HG03565 (cell line): ENCODE measurements around the gene RETN.
"Not testable (repeated sequence)": the region's sequence is repeated elsewhere in the genome, so short reads cannot be mapped to it uniquely, and the experiment has no call there.

Experiments used
- ATAC-seq: cut with Tn5 transposase; IDR thresholded peaks from one replicate; pipeline ENCODE4 v1.9.1; 2021; ENCODE audit warnings: mild to moderate bottlenecking, moderate library complexity; ENCODE audit not compliant: unreplicated experiment

The RETN gene

DNA sequence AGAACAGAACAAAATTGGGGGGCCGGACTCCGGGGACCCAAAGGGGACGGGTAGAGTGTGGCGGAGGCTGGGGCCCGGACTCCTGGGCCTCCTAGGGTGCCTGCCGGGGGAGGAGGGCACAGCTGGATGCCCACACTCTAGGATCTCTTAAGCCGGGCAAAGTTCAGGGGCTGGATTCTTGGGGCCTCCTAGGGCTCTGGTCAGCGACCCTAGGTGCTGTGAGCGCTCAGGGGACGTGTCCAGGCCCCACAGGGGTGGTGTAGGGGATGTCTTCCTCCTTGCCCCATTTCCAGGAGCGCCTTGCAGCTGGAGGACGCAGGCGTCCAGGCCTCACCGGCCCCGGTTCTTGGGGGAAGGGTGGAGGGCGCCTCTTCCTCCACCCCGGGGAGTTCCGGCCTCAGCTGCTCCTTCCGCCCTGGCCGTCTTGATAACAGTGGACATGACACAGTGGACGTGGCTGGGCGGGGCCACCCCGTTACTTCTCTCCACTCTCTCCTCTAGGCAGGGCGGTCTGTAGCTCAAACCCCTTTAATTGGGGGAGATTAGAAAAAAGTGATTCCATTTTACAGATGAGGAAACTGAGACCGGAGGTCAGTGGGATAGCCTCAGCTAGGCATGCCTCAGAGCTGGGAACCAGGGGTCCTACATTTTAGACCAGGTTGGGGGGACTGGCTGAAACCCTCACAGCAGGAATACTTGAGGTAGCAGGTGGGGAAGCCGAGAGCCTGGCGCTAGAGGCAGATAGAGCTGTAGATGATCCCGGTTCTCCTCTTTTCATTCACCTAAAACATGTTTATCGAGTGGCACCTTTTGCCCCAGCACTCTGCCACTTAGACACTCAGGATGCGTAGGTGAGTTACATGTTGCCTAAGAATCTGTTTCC is 31.2 kb upstream of the RETN start:
- no peak for ATAC-seq

DNA sequence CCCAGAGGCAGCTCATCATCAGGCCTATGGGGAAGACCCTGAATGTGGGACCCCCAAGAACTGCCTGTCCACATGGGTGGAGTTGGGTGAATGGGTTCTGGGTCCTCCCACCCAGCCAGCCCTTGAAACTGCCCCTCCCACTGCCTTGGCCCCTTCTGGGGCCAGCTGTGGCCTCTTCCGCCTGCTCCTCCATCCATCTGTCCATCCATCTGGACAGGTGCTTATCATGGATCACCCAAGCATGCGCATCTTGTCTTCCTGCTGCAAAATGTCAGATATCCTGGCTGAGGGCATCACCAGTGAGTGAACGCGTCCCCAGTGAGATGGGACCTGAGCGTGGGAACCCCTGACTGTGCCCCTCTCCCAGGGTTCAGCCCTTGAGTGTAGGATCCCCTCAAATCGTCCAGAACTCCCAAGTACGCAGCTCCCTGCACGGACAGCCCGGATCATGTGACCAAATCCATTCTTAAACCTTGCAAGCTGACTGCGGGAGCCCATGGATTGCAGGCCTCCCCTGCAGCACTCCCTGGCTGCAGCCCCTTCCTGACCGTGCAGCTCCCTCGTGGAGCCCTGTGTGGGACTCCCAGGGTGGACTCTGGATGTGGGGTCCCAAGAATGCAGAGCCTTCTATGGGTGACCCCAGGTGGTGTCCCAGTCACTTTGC is 29.9 kb upstream of the RETN start:
- no peak for ATAC-seq

DNA sequence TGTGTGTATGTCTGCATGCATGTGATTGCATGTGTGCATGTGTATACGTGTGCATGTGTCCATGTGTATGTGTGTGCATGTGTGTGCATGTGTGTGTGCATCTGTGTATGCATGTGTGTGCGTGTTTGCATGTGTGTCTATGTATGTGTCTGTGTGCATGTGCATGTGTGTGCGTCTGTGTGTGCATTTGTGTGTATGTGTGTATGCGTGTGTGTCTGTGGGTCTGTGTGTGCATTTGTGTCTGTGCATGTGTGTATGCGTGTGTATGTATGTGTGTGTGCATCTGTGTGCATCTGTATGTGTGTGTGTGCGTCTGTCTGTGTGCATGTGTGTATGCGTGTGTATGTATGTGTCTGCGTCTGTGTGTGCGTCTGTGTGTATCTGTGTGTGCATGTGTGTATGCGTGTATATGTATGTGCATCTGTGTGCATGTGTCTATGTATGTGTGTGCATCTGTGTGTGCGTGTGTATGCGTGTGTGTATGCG is 28.9 kb upstream of the RETN start:
- ATAC-seq = no peak

DNA sequence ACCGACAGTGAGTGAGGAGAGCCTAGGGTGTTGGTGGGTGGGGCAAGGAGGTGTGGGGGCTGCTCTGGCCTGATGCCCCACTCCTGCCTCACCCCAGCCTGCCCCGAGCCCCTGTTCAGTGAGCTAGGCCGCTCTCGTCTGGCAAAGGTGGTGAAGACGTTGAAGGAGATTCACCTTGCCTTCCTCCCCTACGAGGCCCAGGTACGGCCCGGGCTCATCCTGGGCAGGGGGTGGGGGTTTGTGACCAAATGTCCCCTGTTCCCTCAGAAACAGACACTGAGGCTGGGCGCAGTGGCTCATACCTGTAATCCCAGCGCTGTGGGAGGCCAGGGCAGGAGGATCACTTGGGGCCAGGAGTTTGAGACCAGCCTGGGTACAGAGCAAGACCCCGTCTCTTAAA is 28.0 kb upstream of the RETN start:
- ATAC-seq = no peak

DNA sequence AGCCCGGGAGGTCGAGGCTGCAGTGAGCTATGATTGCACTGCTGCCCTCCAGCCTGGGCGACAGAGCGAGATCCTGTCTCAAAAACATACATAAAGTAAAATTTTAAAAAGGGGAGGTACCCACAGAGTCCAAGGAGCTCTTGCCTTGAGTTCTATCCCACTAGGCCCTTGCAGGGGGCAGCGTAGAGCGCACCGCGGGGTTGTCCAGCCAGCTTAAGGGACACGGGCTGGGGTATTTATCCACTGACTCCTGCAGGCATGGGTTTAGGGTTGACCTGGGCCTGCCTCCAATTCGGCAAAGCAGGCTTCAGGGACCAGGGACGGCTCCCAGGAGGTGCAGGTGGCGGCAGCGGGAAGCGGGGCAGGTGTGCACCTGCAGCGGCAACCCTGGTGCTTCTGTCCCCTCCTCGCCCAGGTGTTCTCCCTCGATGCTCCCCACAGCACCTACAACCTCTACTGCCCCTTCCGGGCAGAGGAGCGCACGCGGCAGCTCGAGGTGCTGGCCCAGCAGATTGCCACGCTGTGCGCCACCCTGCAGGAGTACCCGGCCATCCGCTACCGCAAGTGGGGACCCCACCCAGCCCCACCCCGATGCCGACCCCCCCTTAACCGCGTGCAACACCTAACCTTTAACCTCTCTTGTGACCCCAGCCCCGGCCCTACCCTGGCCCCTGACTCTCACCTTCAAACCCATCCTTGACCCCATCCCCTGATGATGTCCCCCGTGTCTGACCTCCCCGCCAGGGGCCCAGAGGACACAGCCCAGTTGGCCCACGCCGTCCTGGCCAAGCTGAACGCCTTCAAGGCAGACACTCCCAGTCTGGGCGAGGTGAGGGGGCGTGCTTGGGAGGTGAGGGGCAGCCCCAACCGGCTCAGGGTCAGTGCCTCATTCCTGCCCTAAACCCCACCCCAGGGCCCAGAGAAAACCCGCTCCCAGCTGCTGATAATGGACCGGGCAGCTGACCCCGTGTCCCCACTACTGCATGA is 27.3 kb upstream of the RETN start:
- no peak for ATAC-seq

DNA sequence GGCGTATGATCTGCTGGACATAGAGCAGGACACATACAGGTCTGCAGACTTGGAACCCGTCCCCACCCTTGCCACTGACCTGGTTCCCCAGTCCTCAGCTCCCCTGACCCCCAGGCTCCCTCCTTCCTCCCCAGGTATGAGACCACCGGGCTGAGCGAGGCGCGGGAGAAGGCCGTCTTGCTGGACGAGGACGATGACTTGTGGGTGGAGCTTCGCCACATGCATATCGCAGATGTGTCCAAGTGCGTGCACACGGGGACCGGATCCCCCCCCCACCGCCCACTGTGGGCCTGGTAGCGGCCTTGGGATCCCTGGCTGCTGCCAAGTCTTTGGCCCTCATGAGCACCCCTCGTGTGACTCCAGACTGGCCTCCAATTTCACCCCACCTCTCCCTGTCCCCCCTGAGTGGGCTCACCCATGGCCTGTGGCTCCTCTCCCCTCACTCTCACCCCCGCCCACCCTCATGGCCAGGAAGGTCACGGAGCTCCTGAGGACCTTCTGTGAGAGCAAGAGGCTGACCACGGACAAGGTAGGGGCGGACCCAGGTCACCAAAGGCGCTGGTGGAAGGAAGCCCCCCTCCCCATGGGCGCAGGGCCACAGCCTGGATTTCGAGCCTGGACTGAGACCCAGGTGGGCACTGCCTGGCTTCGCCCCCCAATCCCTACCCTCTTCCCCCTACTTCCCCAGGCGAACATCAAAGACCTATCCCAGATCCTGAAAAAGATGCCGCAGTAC is 26.4 kb upstream of the RETN start:
- no peak for ATAC-seq

DNA sequence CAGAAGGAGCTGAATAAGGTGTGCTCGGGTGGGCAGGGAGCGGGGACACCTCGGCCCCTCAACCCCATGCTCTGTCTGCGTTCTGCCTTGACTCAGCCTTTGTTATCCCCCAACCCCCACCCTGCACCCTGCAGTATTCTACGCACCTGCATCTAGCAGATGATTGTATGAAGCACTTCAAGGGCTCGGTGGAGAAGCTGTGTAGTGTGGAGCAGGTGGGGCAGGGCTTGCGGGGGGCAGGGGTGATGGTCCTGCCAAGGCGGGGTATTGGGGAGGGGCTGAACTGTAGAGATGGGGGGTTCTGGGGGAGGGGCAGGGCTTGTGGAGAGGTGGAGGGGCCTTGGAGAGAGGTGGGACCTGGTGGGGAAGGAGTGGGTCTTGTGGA is 25.8 kb upstream of the RETN start:
- ATAC-seq = no peak

DNA sequence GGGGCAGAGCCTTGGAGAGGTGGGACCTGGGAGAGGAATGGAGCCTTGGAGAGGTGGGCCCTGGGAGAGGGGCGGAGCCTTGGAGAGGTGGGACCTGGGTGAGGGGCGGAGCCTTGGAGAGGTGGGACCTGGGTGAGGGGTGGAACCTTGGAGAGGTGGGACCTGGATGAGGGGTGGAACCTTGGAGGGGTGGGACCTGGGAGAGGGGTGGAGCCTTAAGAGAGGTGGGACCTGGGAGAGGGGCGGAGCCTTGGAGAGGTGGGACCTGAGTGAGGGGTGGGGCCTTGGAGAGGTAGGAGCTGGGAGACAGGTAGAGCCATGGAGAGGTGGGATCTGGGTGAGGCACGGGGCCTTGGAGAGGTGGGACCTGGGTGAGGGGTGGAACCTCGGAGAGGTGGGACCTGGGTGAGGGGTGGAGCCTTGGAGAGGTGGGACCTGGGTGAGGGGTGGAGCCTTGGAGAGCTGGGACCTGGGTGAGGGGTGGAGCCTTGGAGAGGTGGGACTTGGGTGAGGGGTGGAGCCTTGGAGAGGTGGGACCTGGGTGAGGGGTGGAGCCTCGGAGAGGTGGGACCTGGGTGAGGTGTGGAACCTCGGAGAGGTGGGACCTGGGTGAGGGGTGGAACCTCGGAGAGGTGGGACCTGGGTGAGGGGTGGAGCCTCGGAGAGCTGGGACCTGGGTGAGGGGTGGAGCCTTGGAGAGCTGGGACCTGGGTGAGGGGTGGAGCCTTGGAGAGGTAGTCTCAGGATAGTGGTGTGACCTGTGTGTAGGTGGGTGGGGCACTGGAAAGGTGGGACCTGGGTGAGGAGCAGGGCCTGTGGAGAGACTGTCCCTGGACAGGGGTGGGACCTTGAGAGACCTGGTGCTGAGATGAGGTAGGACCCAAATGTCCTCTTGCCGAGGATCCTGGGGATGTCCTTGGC is 25.0 kb upstream of the RETN start:
- ATAC-seq = not testable (repeated sequence)

DNA sequence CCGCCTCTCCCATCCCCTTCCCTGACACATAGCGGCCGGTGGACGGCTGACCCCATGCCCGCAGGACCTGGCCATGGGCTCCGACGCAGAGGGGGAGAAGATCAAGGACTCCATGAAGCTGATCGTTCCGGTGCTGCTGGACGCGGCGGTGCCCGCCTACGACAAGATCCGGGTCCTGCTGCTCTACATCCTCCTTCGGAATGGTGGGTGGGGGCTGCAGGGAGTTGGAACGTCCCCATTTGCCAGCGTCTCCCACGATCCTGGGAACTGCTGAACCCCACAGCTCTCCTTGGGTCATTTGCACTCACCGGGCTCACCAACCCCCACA is 24.3 kb upstream of the RETN start:
- ATAC-seq = no peak

DNA sequence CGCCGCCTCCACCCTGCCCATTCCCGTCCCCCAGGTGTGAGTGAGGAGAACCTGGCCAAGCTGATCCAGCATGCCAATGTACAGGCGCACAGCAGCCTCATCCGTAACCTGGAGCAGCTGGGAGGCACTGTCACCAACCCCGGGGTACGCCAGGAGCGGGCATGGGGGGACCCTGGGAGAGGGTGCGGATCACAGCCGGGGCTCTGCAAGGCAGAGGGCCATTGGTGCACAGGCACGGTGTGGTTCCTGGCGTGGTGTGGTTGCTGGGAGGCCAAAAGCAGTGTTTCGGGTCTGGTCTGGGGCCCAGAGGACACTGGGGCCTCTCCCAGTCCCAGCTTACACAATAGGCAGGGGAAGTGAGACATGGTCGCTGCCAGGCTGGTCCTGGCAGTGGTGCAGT is 23.7 kb upstream of the RETN start:
- ATAC-seq = no peak

DNA sequence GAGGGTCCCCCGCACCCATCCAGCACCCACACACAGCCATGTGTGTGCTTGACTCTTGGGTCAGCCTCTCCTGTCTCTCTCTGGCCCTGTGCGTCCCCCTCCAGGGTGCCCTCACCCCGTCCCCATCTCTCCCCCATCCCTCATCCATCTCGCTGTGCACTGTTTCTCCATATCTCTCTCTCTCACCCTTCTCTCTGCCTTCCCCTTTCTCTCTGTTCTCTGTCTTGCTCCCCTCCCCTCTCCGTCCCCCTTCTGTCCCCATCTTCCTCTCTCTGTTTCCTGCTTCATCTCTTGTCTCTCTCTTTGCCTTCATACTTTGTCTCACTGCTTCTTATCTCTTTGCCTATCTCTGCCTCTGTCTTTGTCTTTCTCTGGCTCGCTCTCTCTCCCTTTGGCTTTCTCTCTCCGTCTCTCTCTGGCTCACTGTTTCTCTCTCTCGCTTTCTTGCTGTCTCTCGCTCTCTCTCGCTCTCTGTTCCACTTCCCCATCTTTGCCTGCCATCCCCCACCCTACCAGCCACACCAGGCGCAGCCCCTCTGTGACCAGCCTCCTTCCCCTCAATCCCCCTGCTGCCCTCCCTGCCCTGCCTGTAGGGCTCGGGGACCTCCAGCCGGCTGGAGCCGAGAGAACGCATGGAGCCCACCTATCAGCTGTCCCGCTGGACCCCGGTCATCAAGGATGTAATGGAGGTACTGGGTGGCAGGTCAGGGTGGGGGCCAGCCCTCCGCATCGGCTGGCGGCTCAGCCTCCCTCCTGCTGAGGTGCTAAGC is 23.0 kb upstream of the RETN start:
- ATAC-seq = no peak

DNA sequence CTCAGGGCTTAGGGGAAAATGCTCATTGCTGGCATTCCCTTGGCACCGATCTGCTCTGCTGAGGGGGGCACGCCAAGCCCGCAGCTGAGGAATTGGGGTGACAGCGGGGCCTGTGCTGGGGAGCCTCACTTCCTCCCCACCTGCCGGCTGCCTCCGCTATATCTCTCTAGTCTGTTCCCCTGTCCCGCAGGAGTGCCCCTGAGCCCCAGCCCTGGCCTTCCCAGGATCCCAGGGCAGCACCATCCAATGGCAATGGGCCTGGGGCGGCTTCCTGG is 22.5 kb upstream of the RETN start:
- ATAC-seq = no peak

DNA sequence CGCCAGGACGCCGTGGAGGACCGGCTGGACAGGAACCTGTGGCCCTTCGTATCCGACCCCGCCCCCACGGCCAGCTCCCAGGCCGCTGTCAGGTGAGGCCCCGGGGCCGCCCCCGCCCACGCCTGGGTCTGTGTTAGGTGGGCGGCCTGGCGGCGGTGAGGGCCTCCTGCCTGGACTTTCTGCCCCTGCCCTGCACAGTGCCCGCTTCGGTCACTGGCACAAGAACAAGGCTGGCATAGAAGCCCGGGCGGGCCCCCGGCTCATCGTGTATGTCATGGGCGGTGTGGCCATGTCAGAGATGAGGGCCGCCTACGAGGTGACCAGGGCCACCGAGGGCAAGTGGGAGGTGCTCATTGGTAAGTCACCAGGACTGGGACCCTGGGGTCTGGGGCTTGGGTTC is 21.7 kb upstream of the RETN start:
- no peak for ATAC-seq

DNA sequence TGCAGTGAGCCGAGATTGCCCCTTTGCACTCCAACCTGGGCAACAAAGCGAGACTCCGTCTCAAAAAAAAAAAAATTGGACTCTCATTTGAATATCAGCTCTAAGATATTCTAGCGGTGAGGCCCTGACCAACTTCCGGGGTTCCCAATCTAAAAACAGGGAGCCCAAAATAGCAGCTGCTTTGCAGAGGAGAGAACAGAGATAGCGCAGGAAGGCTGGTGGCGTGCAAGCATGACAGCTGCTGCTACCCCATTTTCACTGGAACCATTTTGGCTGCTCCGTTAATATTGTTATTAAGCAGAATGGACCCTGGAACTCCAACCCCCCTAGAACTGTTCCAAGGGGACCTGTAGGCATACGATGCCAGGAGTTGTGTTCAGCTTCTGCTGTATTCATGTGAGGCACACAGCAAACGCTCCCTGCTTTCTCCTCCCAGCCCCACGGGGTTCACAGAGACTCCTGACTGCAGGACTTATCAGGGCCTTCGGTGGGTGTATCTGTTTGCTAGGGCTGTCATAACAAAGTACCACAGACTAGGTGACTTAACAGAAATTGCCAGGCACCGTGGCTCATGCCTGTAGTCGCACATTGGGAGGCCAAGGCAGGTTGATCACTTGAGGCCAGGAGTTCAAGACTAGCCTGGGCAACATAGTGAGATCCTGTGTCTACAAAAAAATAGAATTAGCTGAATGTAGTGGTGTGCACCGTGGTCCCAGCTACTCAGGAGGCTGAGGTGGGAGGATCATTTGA is 20.4 kb upstream of the RETN start:
- no peak for ATAC-seq

DNA sequence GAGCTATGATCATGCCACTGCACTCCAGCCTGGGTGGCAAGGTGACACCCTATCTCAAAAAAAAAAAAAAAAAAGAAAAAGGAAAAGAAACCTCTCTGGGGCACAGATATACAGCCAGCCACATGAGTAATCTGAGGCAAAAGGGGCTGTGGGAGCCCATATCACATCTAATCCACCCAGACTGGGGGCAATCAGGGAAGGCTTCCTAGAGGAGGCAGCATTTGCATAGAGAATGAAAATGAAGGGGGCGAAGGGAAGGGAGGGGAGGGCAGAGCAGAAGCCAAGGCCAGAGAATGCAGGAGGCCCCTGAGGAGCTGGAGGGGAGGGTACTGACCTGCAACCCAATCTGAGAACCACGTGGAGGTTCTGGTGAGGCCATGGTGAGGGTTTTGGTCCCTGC is 18.7 kb upstream of the RETN start:
- no peak for ATAC-seq

DNA sequence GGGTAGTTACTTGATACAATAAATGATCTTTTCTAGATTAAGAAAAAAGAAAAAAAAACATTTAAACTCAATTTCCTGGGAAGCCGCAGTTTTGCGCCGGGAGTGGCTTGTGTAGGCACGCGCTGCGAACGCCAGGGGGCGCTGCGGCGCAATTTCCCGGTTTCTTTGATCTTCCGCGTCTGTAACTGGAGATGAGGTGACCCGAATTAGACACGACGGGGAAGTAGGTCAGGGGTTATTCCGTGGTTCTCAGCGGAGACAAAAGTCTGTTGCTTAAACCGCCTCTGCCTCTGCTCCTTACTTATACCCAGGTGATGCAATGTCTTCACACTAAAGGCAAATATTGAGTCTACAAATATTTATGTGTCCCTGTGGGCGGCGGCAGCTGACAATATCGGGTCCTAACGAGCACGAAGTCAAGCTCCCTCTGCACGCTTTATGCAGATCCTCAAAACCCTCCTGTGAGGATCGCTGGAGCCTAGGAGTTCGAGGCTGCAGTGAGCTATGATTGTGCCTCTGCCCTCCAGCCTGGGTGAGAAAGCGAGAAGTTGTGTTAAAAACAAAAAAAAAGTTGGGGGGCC is 16.7 kb upstream of the RETN start:
- no peak for ATAC-seq

DNA sequence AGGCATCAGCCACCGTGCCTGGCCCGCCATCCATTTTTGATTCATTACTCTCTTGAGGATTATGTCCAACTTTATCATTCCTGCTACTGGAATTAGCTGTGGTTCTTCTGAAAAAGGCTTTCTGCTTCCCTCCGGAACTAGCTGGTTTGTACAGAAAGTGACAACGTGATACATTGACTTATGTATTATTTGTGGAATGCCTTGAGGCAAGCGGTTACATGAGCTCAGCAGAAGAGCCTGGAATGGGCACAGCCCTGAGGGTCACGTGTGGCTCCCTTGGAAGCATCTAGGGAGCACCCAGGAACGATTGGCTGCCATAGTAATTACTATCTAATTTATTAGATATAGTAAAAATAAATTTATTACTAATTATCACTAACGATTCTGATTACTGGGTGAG is 14.4 kb upstream of the RETN start:
- no peak for ATAC-seq

DNA sequence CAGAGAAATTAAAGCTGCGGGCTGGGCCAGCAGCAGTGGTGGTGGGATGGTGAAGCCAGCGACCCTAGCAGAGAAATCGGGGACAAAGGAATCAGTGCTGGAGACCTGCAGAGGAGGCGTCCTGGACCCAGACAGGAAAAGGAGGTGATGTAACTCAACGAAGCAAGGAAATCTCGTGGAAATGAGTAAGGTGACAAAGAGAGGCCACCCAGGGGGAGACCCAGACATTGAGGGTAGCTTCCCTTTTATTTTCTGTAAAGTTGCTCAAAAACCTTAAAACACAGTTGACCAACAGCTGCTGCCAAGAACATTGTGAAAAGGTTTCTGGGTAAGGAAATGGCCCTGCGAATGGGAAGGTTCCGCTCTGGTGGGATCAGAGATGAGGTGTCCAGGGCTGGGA is 13.3 kb upstream of the RETN start:
- ATAC-seq = no peak
